Trophoblast cell (in vitro differentiated cells and primary cell): ENCODE results near the gene USP34.

ENCODE experiments used
- DNase-seq, 2 donors: peaks; one replicate each; pipeline ENCODE4 v3.0.0-alpha.2; 2016
- H2AFZ ChIP-seq: 2 replicates; pipeline ENCODE4 v1.6.1; 2013; ENCODE audit warnings: low read length, moderate library complexity, mild to moderate bottlenecking; ENCODE audit not compliant: insufficient read depth, poor library complexity
- H2AK5ac ChIP-seq: 2 replicates; pipeline ENCODE4 v1.6.1; 2013; ENCODE audit warnings: mild to moderate bottlenecking, low read length
- H2BK120ac ChIP-seq: 2 replicates; pipeline ENCODE4 v1.6.1; 2013; ENCODE audit warnings: low read length, mild to moderate bottlenecking, moderate library complexity; ENCODE audit not compliant: insufficient read depth, poor library complexity
- H2BK12ac ChIP-seq: 2 replicates; pipeline ENCODE4 v1.6.1; 2013; ENCODE audit warnings: mild to moderate bottlenecking, low read length, moderate library complexity
- H2BK5ac ChIP-seq: 2 replicates; pipeline ENCODE4 v1.6.1; 2013; ENCODE audit warnings: low read length, low read depth, moderate library complexity, mild to moderate bottlenecking; ENCODE audit not compliant: poor library complexity
- H3K14ac ChIP-seq: 2 replicates; pipeline ENCODE4 v1.6.1; 2013; ENCODE audit warnings: mild to moderate bottlenecking, low read length
- H3K18ac ChIP-seq: 2 replicates; pipeline ENCODE4 v1.6.1; 2013; ENCODE audit warnings: mild to moderate bottlenecking, low read length
- H3K23ac ChIP-seq: 2 replicates; pipeline ENCODE4 v1.6.1; 2013; ENCODE audit warnings: low read length
- H3K27ac ChIP-seq: 2 replicates; pipeline ENCODE4 v1.5.1; 2013; ENCODE audit warnings: low read depth, mild to moderate bottlenecking, inconsistent platforms, low read length, moderate library complexity
- H3K27me3 ChIP-seq: 2 replicates; pipeline ENCODE4 v1.6.1; 2013; ENCODE audit warnings: inconsistent platforms, mild to moderate bottlenecking, low read length, moderate library complexity; ENCODE audit not compliant: insufficient read depth
- H3K36me3 ChIP-seq, 2 experiments: 1 replicate in 1 of 2; 2 replicates in 1 of 2; pipeline ENCODE4 v1.6.1; 2013; ENCODE audit warnings: low read length in 2 of 2, mild to moderate bottlenecking in 2 of 2, moderate library complexity in 1 of 2; ENCODE audit not compliant: insufficient read depth in 2 of 2, control insufficient read depth in 1 of 2
- H3K4ac ChIP-seq: 2 replicates; pipeline ENCODE4 v1.6.1; 2013; ENCODE audit warnings: low read depth, mild to moderate bottlenecking, low read length, moderate library complexity
- H3K4me1 ChIP-seq, 2 experiments: 1 replicate in 1 of 2; 2 replicates in 1 of 2; pipeline ENCODE4 v1.6.1; 2013; ENCODE audit warnings: low read length in 2 of 2, mild to moderate bottlenecking in 2 of 2, moderate library complexity in 1 of 2; ENCODE audit not compliant: insufficient read depth in 2 of 2, control insufficient read depth in 1 of 2
- H3K4me2 ChIP-seq: 2 replicates; pipeline ENCODE4 v1.6.1; 2013; ENCODE audit warnings: inconsistent platforms, mild to moderate bottlenecking, low read length, moderate library complexity
- H3K4me3 ChIP-seq: 2 replicates; pipeline ENCODE4 v1.5.1; 2013; ENCODE audit warnings: mild to moderate bottlenecking, low read depth, low read length, inconsistent platforms
- H3K79me1 ChIP-seq: one replicate; pipeline ENCODE4 v1.6.1; 2013; ENCODE audit warnings: low read length
- H3K79me2 ChIP-seq: 2 replicates; pipeline ENCODE4 v1.6.1; 2013; ENCODE audit warnings: low read length, mild to moderate bottlenecking; ENCODE audit not compliant: control insufficient read depth, insufficient read depth, poor library complexity
- H3K9ac ChIP-seq: 2 replicates; pipeline ENCODE4 v1.6.1; 2013; ENCODE audit warnings: mild to moderate bottlenecking, low read length
- H3K9me3 ChIP-seq: 2 replicates; pipeline ENCODE4 v1.6.1; 2013; ENCODE audit warnings: low read depth, mild to moderate bottlenecking, control low read depth, inconsistent platforms, low read length; ENCODE audit not compliant: insufficient read depth
- H4K12ac ChIP-seq: 2 replicates; pipeline ENCODE4 v1.6.1; 2013; ENCODE audit warnings: low read depth, mild to moderate bottlenecking, low read length, moderate library complexity
- H4K8ac ChIP-seq: 2 replicates; pipeline ENCODE4 v1.6.1; 2013; ENCODE audit warnings: low read depth, mild to moderate bottlenecking, low read length, moderate library complexity
- H4K91ac ChIP-seq: one replicate; pipeline ENCODE4 v1.6.1; 2013; ENCODE audit warnings: low read depth, mild to moderate bottlenecking, low read length, moderate library complexity
- WGBS: extraction: QIAGEN DNeasy Blood & Tissue Kit; methylation state at CpG from one replicate; pipeline ENCODE4 v1.1.7; 2013; ENCODE audit warnings: missing lambda C conversion rate; ENCODE audit not compliant: insufficient read length, insufficient coverage; ENCODE audit errors: extremely low coverage; 5-methylcytosine and 5-hydroxymethylcytosine counted together

The USP34 gene

GRCh38 chr2:61249521-61250071, 221.3 kb downstream of the USP34 start:
- Histone ChIP-seq H4K12ac (no peak overlapping the region), H3K4ac (no peak overlapping the region), H2BK5ac (no peak overlapping the region), H2BK12ac (no peak overlapping the region), H3K4me2 (no peak overlapping the region), H4K8ac (no peak overlapping the region), H3K27ac (no peak overlapping the region), H3K27me3 (no peaks in the 10 kb centered on the region), H3K14ac (no peak overlapping the region), H3K36me3 (peaks cover 12 to 15% of the 10 kb centered on the region in 2 experiments), H3K79me1 (no peaks in the 10 kb centered on the region), H3K4me1 (no peaks in the 10 kb centered on the region), H3K79me2 (no peaks in the 10 kb centered on the region), H3K23ac (no peak overlapping the region), H2BK120ac (no peak overlapping the region), H4K91ac (no peak overlapping the region), H3K9me3 (no peaks in the 10 kb centered on the region), H2AFZ (no peak overlapping the region), H3K9ac (no peak overlapping the region), H3K18ac (no peak overlapping the region), H3K4me3 (no peak overlapping the region), H2AK5ac (no peak overlapping the region)
- DNase-seq: no peak
- WGBS: no CpG with 5 or more reads among the region's 9 CpGs

DNA sequence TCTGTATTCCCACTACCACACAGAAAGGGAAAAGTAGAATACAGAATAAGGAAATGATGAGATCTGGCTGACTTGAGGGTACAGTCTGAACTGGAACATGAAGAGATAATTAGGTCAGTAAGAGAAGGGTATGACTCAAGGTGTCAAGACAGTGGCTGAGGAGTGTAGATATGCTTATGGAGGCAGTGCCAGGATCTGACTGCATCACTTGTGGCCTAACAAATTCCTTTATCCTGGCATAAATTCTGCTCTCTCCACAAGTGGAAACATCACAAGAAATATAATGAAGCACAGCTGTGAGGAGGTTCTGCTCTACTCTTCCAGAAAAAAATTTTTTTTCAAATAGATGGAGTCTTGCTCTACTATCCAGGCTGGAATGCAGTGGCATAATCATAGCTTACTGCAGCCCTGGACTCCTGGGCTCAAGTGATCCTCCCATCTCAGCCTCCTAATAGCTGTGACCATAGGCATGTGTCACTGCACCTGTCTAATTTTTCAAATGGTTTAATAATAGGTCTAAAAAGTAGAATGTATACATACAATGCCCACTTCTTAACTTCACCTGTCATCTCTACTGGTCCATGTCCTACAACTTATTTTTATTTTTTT, 223.6 kb downstream of the USP34 start:
- Histone ChIP-seq H3K14ac (no peak overlapping the region), H2BK120ac (no peak overlapping the region), H2BK5ac (no peak overlapping the region), H3K4ac (no peak overlapping the region), H4K12ac (no peak overlapping the region), H3K9me3 (no peaks in the 10 kb centered on the region), H3K27ac (no peak overlapping the region), H3K36me3 (peaks cover 19 to 21% of the 10 kb centered on the region in 2 experiments), H3K9ac (no peak overlapping the region), H3K18ac (no peak overlapping the region), H2AFZ (no peak overlapping the region), H4K8ac (no peak overlapping the region), H3K79me2 (no peaks in the 10 kb centered on the region), H2AK5ac (no peak overlapping the region), H3K27me3 (no peaks in the 10 kb centered on the region), H3K4me1 (no peaks in the 10 kb centered on the region), H3K23ac (no peak overlapping the region), H4K91ac (no peak overlapping the region), H2BK12ac (no peak overlapping the region), H3K4me3 (no peak overlapping the region), H3K79me1 (no peaks in the 10 kb centered on the region), H3K4me2 (no peak overlapping the region)
- no peak for DNase-seq

DNA sequence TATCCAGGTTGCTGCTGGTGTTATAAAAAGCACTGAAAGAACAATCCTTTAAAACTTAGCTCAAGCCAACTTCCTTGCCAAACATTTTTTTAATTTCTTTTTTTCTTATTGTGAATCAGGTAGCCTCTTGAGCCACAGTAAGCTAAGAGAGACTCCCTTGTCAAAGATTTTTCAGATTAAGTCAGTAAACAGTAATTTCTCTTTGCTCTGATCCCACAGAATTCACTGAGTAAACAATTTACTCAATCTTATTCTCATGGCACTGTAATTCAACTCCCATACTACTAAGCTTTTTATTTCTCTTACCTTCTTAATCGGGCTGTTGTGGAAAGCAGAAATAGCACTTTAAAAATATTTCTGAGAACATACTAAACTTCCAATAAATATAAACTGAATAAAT, 226.2 kb downstream of the USP34 start:
- no peak overlapping the region for H4K91ac ChIP-seq
- H2BK120ac ChIP-seq: no peak overlapping the region
- no peak overlapping the region for H4K8ac ChIP-seq
- H3K4me1 ChIP-seq: no peaks in the 10 kb centered on the region
- H2AFZ ChIP-seq: no peak overlapping the region
- H3K4me3 ChIP-seq: no peak overlapping the region
- no peak overlapping the region for H3K23ac ChIP-seq
- no peaks in the 10 kb centered on the region for H3K79me1 ChIP-seq
- no peak overlapping the region for H2BK12ac ChIP-seq
- no peak for DNase-seq
- peaks cover 23 to 24% of the 10 kb centered on the region in 2 experiments for H3K36me3 ChIP-seq
- H3K18ac ChIP-seq: no peak overlapping the region
- H3K4me2 ChIP-seq: no peak overlapping the region
- no peak overlapping the region for H3K14ac ChIP-seq
- no peak overlapping the region for H2AK5ac ChIP-seq
- WGBS: no CpG with 5 or more reads among the region's 1 CpG
- H4K12ac ChIP-seq: no peak overlapping the region
- no peak overlapping the region for H3K27ac ChIP-seq
- no peak overlapping the region for H3K9ac ChIP-seq
- H3K4ac ChIP-seq: no peak overlapping the region
- no peaks in the 10 kb centered on the region for H3K27me3 ChIP-seq
- H3K79me2 ChIP-seq: no peaks in the 10 kb centered on the region
- H2BK5ac ChIP-seq: no peak overlapping the region
- H3K9me3 ChIP-seq: no peaks in the 10 kb centered on the region

GRCh38 chr2:61241266-61241665, 229.6 kb downstream of the USP34 start:
- Histone ChIP-seq H3K4ac (no peak overlapping the region), H4K12ac (no peak overlapping the region), H4K8ac (no peak overlapping the region), H3K79me2 (no peaks in the 10 kb centered on the region), H3K18ac (no peak overlapping the region), H3K27ac (no peak overlapping the region), H3K4me3 (no peak overlapping the region), H2BK12ac (no peak overlapping the region), H3K9me3 (no peaks in the 10 kb centered on the region), H2BK5ac (no peak overlapping the region), H3K4me1 (no peaks in the 10 kb centered on the region), H3K4me2 (no peak overlapping the region), H2AK5ac (no peak overlapping the region), H3K23ac (no peak overlapping the region), H4K91ac (no peak overlapping the region), H3K79me1 (no peaks in the 10 kb centered on the region), H3K9ac (no peak overlapping the region), H3K14ac (no peak overlapping the region), H2BK120ac (no peak overlapping the region), H3K27me3 (no peaks in the 10 kb centered on the region), H3K36me3 (peaks cover 14 to 23% of the 10 kb centered on the region in 2 experiments), H2AFZ (no peak overlapping the region)
- peak in 1 of 2 donors; percentile 66 for DNase-seq
- no CpG with 5 or more reads among the region's 6 CpGs for WGBS
